ENCODE measurements around the gene SLC44A1. TPM values are rescaled to one million over a fixed set of nuclear protein-coding genes. Genes with fewer than 3 reads are reported as not detected.
A peak's percentile ranks its signal among the peaks of the same experiment; 100 is the strongest.

The SLC44A1 gene
- total RNA-seq, 3 donors from 2014 or later = 85.1 to 183 (median 121) TPM

GRCh38 chr9:105281926-105282325 lies 37.5 kb downstream of the SLC44A1 start:
- Histone ChIP-seq H3K9me3 (no peaks in the 10 kb centered on the region), H3K36me3 (ENCODE audit: low read depth) (no peaks in the 10 kb centered on the region), H3K4me1 (ENCODE audit: low read depth) (peaks cover 22% of the 10 kb centered on the region), H3K4me3 (no peak overlapping the region)
- no peak for TF ChIP-seq CTCF (IDR thresholded peaks at IDR 0.05)
- no peak for DNase-seq
- intact Hi-C loops (cut with DNase I, micrococcal nuclease) = no loop called here
- peak; percentile 78 for ATAC-seq

- peak in 1 of 3 donors; percentile 23 for DNase-seq
- intact Hi-C loops (cut with DNase I, micrococcal nuclease) = no loop called here
- peak; percentile 87 for ATAC-seq
- peaks cover 30% of the 10 kb centered on the region for H3K4me1 ChIP-seq (ENCODE audit: low read depth)
- H3K9me3 ChIP-seq = no peaks in the 10 kb centered on the region
- H3K4me3 ChIP-seq = no peak overlapping the region
- no peaks in the 10 kb centered on the region for H3K36me3 ChIP-seq (ENCODE audit: low read depth)
- TF ChIP-seq CTCF (IDR thresholded peaks at IDR 0.05) = no peak
Measured at GRCh38 chr9:105282870-105283621, 38.6 kb downstream of the SLC44A1 start.

GRCh38 chr9:105283795-105284194 lies 39.3 kb downstream of the SLC44A1 start:
- DNase-seq (no peak), ATAC-seq (no peak)
- H3K36me3 ChIP-seq (ENCODE audit: low read depth) = no peaks in the 10 kb centered on the region
- H3K4me3 ChIP-seq = no peak overlapping the region
- no peaks in the 10 kb centered on the region for H3K9me3 ChIP-seq
- peaks cover 30% of the 10 kb centered on the region for H3K4me1 ChIP-seq (ENCODE audit: low read depth)
- intact Hi-C loops (cut with DNase I, micrococcal nuclease) = no loop called here
- TF ChIP-seq CTCF (IDR thresholded peaks at IDR 0.05) = no peak

- Histone ChIP-seq H3K4me3 (no peak overlapping the region), H3K4me1 (ENCODE audit: low read depth) (peaks cover 30% of the 10 kb centered on the region), H3K36me3 (ENCODE audit: low read depth) (no peaks in the 10 kb centered on the region), H3K9me3 (no peaks in the 10 kb centered on the region)
- DNase-seq (no peak), ATAC-seq (no peak)
- TF ChIP-seq CTCF (IDR thresholded peaks at IDR 0.05) = no peak
- intact Hi-C loops (cut with DNase I, micrococcal nuclease) = no loop called here
Measured at GRCh38 chr9:105284463-105284862, 40.0 kb downstream of the SLC44A1 start.

GRCh38 chr9:105286098-105286497 lies 41.6 kb downstream of the SLC44A1 start:
- Histone ChIP-seq H3K9me3 (no peaks in the 10 kb centered on the region), H3K4me3 (no peak overlapping the region), H3K4me1 (ENCODE audit: low read depth) (peaks cover 30% of the 10 kb centered on the region), H3K36me3 (ENCODE audit: low read depth) (no peaks in the 10 kb centered on the region)
- ATAC-seq = no peak
- intact Hi-C loops (cut with DNase I, micrococcal nuclease) = no loop called here
- DNase-seq = no peak
- TF ChIP-seq CTCF (IDR thresholded peaks at IDR 0.05) = no peak
